H1 (cell line): ENCODE measurements around the gene SKAP2. TPM values are rescaled to one million over a fixed set of nuclear protein-coding genes. Genes with fewer than 3 reads are reported as not detected.

ENCODE experiments used
- CTCF ChIA-PET: fragments of 300-600 bp; sonication (Branson Sonifier 250); formaldehyde crosslinking; loops from one replicate; lab custom pipeline; 2021; ENCODE audit not compliant: partially characterized antibody; lab: Charles Lee
- POLR2A ChIA-PET: fragments of 300-600 bp; sonication (Branson Sonifier 250); formaldehyde crosslinking; loops from one replicate; lab custom pipeline; 2021; ENCODE audit warnings: inconsistent platforms; ENCODE audit not compliant: partially characterized antibody; lab: Charles Lee
- DNase-seq, 2 experiments: peaks; one replicate each; pipeline versions ENCODE4 v3.0.0 to v3.0.0-alpha.2; 2010 to 2022; ENCODE audit warnings: low spot score in 2 of 2, low read depth in 1 of 2, mixed read lengths in 1 of 2
- FAIRE-seq: peaks from 2 replicates; lab custom pipeline; 2011; peaks lifted over from hg19 to GRCh38; lab: Jason Lieb, UNC
- H2AFZ ChIP-seq: 2 replicates; pipeline ENCODE4 v1.8.1; 2012; ENCODE audit warnings: low read length, inconsistent platforms
- H2AK5ac ChIP-seq: 2 replicates; pipeline ENCODE4 v1.6.1; 2013; ENCODE audit warnings: low read depth, low read length
- H2BK120ac ChIP-seq: replicated peaks from 2 replicates; pipeline ENCODE3; 2013; ENCODE audit warnings: low read depth, low read length, inconsistent platforms
- H2BK12ac ChIP-seq: 2 replicates; pipeline ENCODE4 v1.6.1; 2013; ENCODE audit warnings: low read depth, low read length
- H2BK15ac ChIP-seq: 2 replicates; pipeline ENCODE4 v1.6.1; 2013; ENCODE audit warnings: low read length
- H2BK20ac ChIP-seq: 2 replicates; pipeline ENCODE4 v1.6.1; 2013; ENCODE audit warnings: low read length
- H2BK5ac ChIP-seq: 2 replicates; pipeline ENCODE4 v1.6.1; 2013; ENCODE audit warnings: low read depth, low read length
- H3K14ac ChIP-seq: 2 replicates; pipeline ENCODE4 v1.6.1; 2013; ENCODE audit warnings: inconsistent platforms; ENCODE audit not compliant: insufficient read length
- H3K18ac ChIP-seq: 2 replicates; pipeline ENCODE4 v1.6.1; 2013; ENCODE audit warnings: low read length; ENCODE audit errors: extremely low read depth
- H3K23ac ChIP-seq: 2 replicates; pipeline ENCODE4 v1.6.1; 2013; ENCODE audit warnings: inconsistent platforms; ENCODE audit not compliant: insufficient read length
- H3K23me2 ChIP-seq: 2 replicates; pipeline ENCODE4 v1.6.1; 2013; ENCODE audit warnings: low read depth, low read length
- H3K27ac ChIP-seq: 2 replicates; pipeline ENCODE4 v1.6.1; 2011; ENCODE audit warnings: low read depth, low read length, inconsistent platforms
- H3K27me3 ChIP-seq, 4 experiments: replicated peaks in 1 of 4; 1 replicate in 1 of 4; 2 replicates in 3 of 4; pipeline versions ENCODE4 v1.6.1 to v1.8.1; 2011 to 2013; ENCODE audit warnings: low read length in 3 of 4, mild to moderate bottlenecking in 3 of 4, inconsistent platforms in 2 of 4, mixed read lengths in 2 of 4, moderate library complexity in 1 of 4; ENCODE audit not compliant: control insufficient read depth in 3 of 4, insufficient read depth in 3 of 4; ENCODE audit errors: extremely low read depth in 1 of 4
- H3K36me3 ChIP-seq, 4 experiments: 2 replicates each; pipeline versions ENCODE4 v1.6.1 to v1.8.1; 2011 to 2013; ENCODE audit warnings: mild to moderate bottlenecking in 4 of 4, low read length in 3 of 4, moderate library complexity in 2 of 4, control low read depth in 1 of 4, inconsistent platforms in 1 of 4; ENCODE audit not compliant: insufficient read depth in 4 of 4, control insufficient read depth in 2 of 4
- H3K4ac ChIP-seq: replicated peaks from 2 replicates; pipeline ENCODE3; 2013; ENCODE audit warnings: low read length, low read depth, mixed read lengths, inconsistent platforms; ENCODE audit not compliant: insufficient read length
- H3K4me1 ChIP-seq, 4 experiments: replicated peaks in 1 of 4; 1 replicate in 1 of 4; 2 replicates in 3 of 4; pipeline versions ENCODE4 v1.6.1 to v1.8.1; 2011 to 2013; ENCODE audit warnings: low read length in 3 of 4, inconsistent platforms in 2 of 4, mixed read lengths in 1 of 4; ENCODE audit not compliant: insufficient read depth in 4 of 4, control insufficient read depth in 3 of 4
- H3K4me2 ChIP-seq, 2 experiments: 2 replicates each; pipeline versions ENCODE4 v1.6.1 to v1.8.1; 2011 to 2013; ENCODE audit warnings: low read depth in 2 of 2, low read length in 2 of 2, control low read depth in 1 of 2, inconsistent platforms in 1 of 2, mild to moderate bottlenecking in 1 of 2; ENCODE audit not compliant: insufficient read depth in 1 of 2
- H3K4me3 ChIP-seq, 4 experiments: fragments of 200-600, 300-600 bp in 1 of 4; sonication (generic), shearing (Covaris generic), sonication (Bioruptor Twin) in 1 of 4; 2 replicates each; pipeline versions ENCODE4 v1.5.1 to v1.8.1; 2011 to 2016; ENCODE audit warnings: low read length in 4 of 4, low read depth in 3 of 4, control low read depth in 2 of 4, inconsistent platforms in 2 of 4, mild to moderate bottlenecking in 2 of 4, mixed read lengths in 1 of 4, moderate library complexity in 1 of 4; ENCODE audit not compliant: insufficient read depth in 2 of 4; ENCODE audit errors: extremely low read depth in 1 of 4
- H3K56ac ChIP-seq: replicated peaks from 2 replicates; pipeline ENCODE3; 2013; ENCODE audit warnings: low read depth, mild to moderate bottlenecking, mixed read lengths, low read length, inconsistent platforms; ENCODE audit not compliant: insufficient read length
- H3K79me1 ChIP-seq: 2 replicates; pipeline ENCODE4 v1.6.1; 2013; ENCODE audit warnings: low read depth, low read length, control low read depth
- H3K79me2 ChIP-seq, 2 experiments: 2 replicates each; pipeline versions ENCODE4 v1.6.1 to v1.8.1; 2012 to 2013; ENCODE audit warnings: low read length in 2 of 2, mild to moderate bottlenecking in 2 of 2, inconsistent platforms in 1 of 2; ENCODE audit not compliant: insufficient read depth in 2 of 2, control insufficient read depth in 1 of 2
- H3K9ac ChIP-seq, 4 experiments: replicated peaks in 1 of 4; 1 replicate in 1 of 4; 2 replicates in 3 of 4; pipeline versions ENCODE4 v1.6.1 to v1.8.1; 2011 to 2013; ENCODE audit warnings: low read depth in 3 of 4, low read length in 3 of 4, control low read depth in 2 of 4, mild to moderate bottlenecking in 2 of 4, moderate library complexity in 2 of 4, inconsistent platforms in 1 of 4; ENCODE audit errors: extremely low read depth in 1 of 4
- H3K9me3 ChIP-seq, 2 experiments: 2 replicates each; pipeline versions ENCODE4 v1.6.1 to v1.8.1; 2012 to 2013; ENCODE audit warnings: mild to moderate bottlenecking in 2 of 2, moderate library complexity in 2 of 2, control low read depth in 1 of 2, inconsistent platforms in 1 of 2, low read depth in 1 of 2, low read length in 1 of 2, mixed read lengths in 1 of 2; ENCODE audit not compliant: insufficient read depth in 2 of 2
- H4K20me1 ChIP-seq, 2 experiments: replicated peaks in 1 of 2; 2 replicates each; pipeline versions ENCODE3 to v1.8.1; 2011 to 2013; ENCODE audit warnings: inconsistent platforms in 2 of 2, low read length in 2 of 2, mild to moderate bottlenecking in 1 of 2; ENCODE audit not compliant: insufficient read depth in 2 of 2, control insufficient read depth in 1 of 2
- H4K5ac ChIP-seq: 2 replicates; pipeline ENCODE4 v1.6.1; 2013; ENCODE audit warnings: low read length, low read depth, mixed read lengths, inconsistent platforms; ENCODE audit not compliant: insufficient read length
- H4K8ac ChIP-seq: 2 replicates; pipeline ENCODE4 v1.8.0; 2013; ENCODE audit warnings: mild to moderate bottlenecking, moderate library complexity, low read length, inconsistent platforms; ENCODE audit not compliant: insufficient read depth; ENCODE audit errors: extremely low read depth
- H4K91ac ChIP-seq: replicated peaks from 2 replicates; pipeline ENCODE3; 2013; ENCODE audit warnings: low read length, mixed read lengths, inconsistent platforms; ENCODE audit not compliant: insufficient read length
- FOSL1 ChIP-seq: IDR thresholded peaks from 2 replicates; pipeline ENCODE4 v1.6.1; 2011; ENCODE audit warnings: mild to moderate bottlenecking, low read depth, low read length, moderate library complexity; ENCODE audit not compliant: insufficient read depth
- JUN ChIP-seq: IDR thresholded peaks from 2 replicates; pipeline ENCODE4 v1.6.1; 2011; ENCODE audit warnings: low read depth, mild to moderate bottlenecking, improper control_type of control experiment, low read length
- MAFK ChIP-seq: IDR thresholded peaks from 2 replicates; pipeline ENCODE4 v1.6.1; 2012; ENCODE audit warnings: low read depth, mild to moderate bottlenecking, improper control_type of control experiment, low read length
- POLR2A ChIP-seq, 2 experiments: IDR thresholded peaks; 1 replicate in 1 of 2; 2 replicates in 1 of 2; pipeline ENCODE4 v1.6.1; 2011; ENCODE audit warnings: low read depth in 2 of 2, low read length in 2 of 2, mild to moderate bottlenecking in 2 of 2; ENCODE audit errors: control extremely low read depth in 1 of 2
- POLR2AphosphoS5 ChIP-seq: IDR thresholded peaks from 2 replicates; pipeline ENCODE4 v1.6.1; 2011; ENCODE audit warnings: low read depth, low read length
- RXRA ChIP-seq: IDR thresholded peaks from 2 replicates; pipeline ENCODE4 v1.6.1; 2011; ENCODE audit warnings: low read depth, mild to moderate bottlenecking, low read length, moderate library complexity; ENCODE audit not compliant: insufficient read depth
- SAP30 ChIP-seq: fragments of 300-600 bp; sonication (generic); IDR thresholded peaks from 2 replicates; pipeline ENCODE4 v1.7.1; 2012; ENCODE audit warnings: low read length, moderate library complexity, mild to moderate bottlenecking, inconsistent platforms; ENCODE audit not compliant: insufficient read depth, insufficient replicate concordance
- SIRT6 ChIP-seq: IDR thresholded peaks from one replicate; pipeline ENCODE4 v1.7.1; 2012; ENCODE audit warnings: low read length, inconsistent platforms
- TAF7 ChIP-seq: optimal IDR thresholded peaks from 2 replicates; pipeline ENCODE3; 2011; ENCODE audit warnings: low read depth, mild to moderate bottlenecking, inconsistent platforms, low read length, moderate library complexity, borderline replicate concordance
- WGBS, 2 experiments: shearing (Covaris generic) in 1 of 2; methylation state at CpG; one replicate each; pipeline versions ENCODE4 v1.1.6 to v1.1.7; 2013 to 2015; ENCODE audit warnings: low lambda C conversion rate in 2 of 2, mixed read lengths in 2 of 2, inconsistent platforms in 1 of 2, low coverage in 1 of 2, missing lambda C conversion rate in 1 of 2; ENCODE audit not compliant: insufficient replicate concordance in 2 of 2, insufficient coverage in 1 of 2, insufficient read length in 1 of 2; ENCODE audit errors: extremely low coverage in 1 of 2, missing lambda C conversion rate in 1 of 2; 5-methylcytosine and 5-hydroxymethylcytosine counted together
- polyA plus RNA-seq, 7 experiments: library from polyadenylated mRNA; depleted of rRNA in 3 of 7; stranded (reverse) in 5 of 7; unstranded in 2 of 7; fragments of >200 nt in 5 of 7; fragments of 200-250 nt in 2 of 7; gene quantifications; 1 replicate in 5 of 7; 2 replicates in 1 of 7; 4 replicates in 1 of 7; pipeline versions ENCODE4 v1.2.1 to v1.2.3, GENCODE V29; 2011 to 2013; ENCODE audit warnings: missing spikeins in 2 of 7, mixed read lengths in 2 of 7
- total RNA-seq: library from RNA; stranded (reverse); fragmentation: NEBNext Ultra II Directional; extraction: Animal tissue kit (Norgen Biotek cat#: 25700); gene quantifications from 2 replicates; pipeline ENCODE4 v1.2.1, GENCODE V29; 2021

The SKAP2 gene
- total and polyA plus RNA-seq, 2 of the 8 experiments (the other 6 are each of a cell fraction or from before 2014, with no cell fraction given) = 0.53 to 5.1 TPM

GRCh38 chr7:26899519-26899918 lies 35.1 kb upstream of the SKAP2 start:
- no peak overlapping the region for H2AFZ ChIP-seq
- no peak overlapping the region for H2BK12ac ChIP-seq
- no peak overlapping the region for H2BK15ac ChIP-seq
- FAIRE-seq (no peak), DNase-seq (no peak)
- H3K27ac ChIP-seq = no peak overlapping the region
- no peaks in the 10 kb centered on the region for H3K9me3 ChIP-seq
- H2BK20ac ChIP-seq = no peak overlapping the region
- no peak overlapping the region for H4K8ac ChIP-seq
- no peak overlapping the region for H3K4me3 ChIP-seq
- H3K23me2 ChIP-seq = no peaks in the 10 kb centered on the region
- no peak overlapping the region for H2AK5ac ChIP-seq
- no peak overlapping the region for H3K4me2 ChIP-seq
- no peak overlapping the region for H2BK120ac ChIP-seq
- ChIA-PET CTCF (interaction anchor here (1.2 to 1.5 kb wide), 2 partner anchors 21 to 78 kb away, joined by 3 to 5 read pairs; no protein-coding TSS in a partner anchor), POLR2A (no interaction called here)
- no peak overlapping the region for H3K56ac ChIP-seq
- no peak overlapping the region for H3K4ac ChIP-seq
- H3K79me1 ChIP-seq = no peaks in the 10 kb centered on the region
- H3K14ac ChIP-seq = no peak overlapping the region
- H4K20me1 ChIP-seq = no peaks in the 10 kb centered on the region
- WGBS, 2 experiments = 76% methylated on average over 1 of the region's 1 CpG; no CpG with 5 or more reads in 1 of the 2 experiments
- H4K91ac ChIP-seq = no peak overlapping the region
- H3K18ac ChIP-seq = no peak overlapping the region
- H3K9ac ChIP-seq = no peak overlapping the region
- H3K4me1 ChIP-seq = no peaks in the 10 kb centered on the region
- H3K27me3 ChIP-seq = no peaks in the 10 kb centered on the region; a peak in 1 of 7 replicates
- H3K36me3 ChIP-seq = no peaks in the 10 kb centered on the region
- no peak overlapping the region for H2BK5ac ChIP-seq
- TF ChIP-seq TAF7 (no peak), JUN (no peak), SAP30 (no peak), SIRT6 (no peak), FOSL1 (no peak), POLR2AphosphoS5 (no peak), MAFK (no peak), POLR2A (IDR thresholded peaks at IDR 0.05; ENCODE audit: control extremely low read depth in 1 of 2, low read depth in 2 of 2, low read length in 2 of 2) (no peak), RXRA (no peak)
- no peak overlapping the region for H3K23ac ChIP-seq
- H3K79me2 ChIP-seq = no peaks in the 10 kb centered on the region
- H4K5ac ChIP-seq = no peak overlapping the region
